ENCODE data around the gene C1GALT1. TPM values are rescaled to one million over a fixed set of nuclear protein-coding genes. Genes with fewer than 3 reads are reported as not detected.
A peak's percentile ranks its signal among the peaks of the same experiment; 100 is the strongest.

Gene C1GALT1
- total and polyA plus RNA-seq, 7 donors: 3.9 to 23.3 (median 13.1) TPM

- H3K4me1 ChIP-seq: peaks cover 3% of the 10 kb centered on the region
- DNase-seq: no peak
- peaks cover 9% of the 10 kb centered on the region for H3K9me3 ChIP-seq
- no peak overlapping the region for H3K27ac ChIP-seq
- H3K4me3 ChIP-seq: no peak overlapping the region
- no peak for ATAC-seq
- intact Hi-C loops (cut with DNase I): no loop called here
- WGBS, 3 donors: 49 to 55% (median 51%) methylated on average over 2 of the region's 2 CpGs
- H3K27me3 ChIP-seq (ENCODE audit: insufficient read depth in 3 of 3, low read length in 2 of 3): no peaks in the 10 kb centered on the region
- no peaks in the 10 kb centered on the region for H3K36me3 ChIP-seq (ENCODE audit: insufficient read depth in 1 of 2, low read depth in 1 of 2)
- TF ChIP-seq, protein P1, sequence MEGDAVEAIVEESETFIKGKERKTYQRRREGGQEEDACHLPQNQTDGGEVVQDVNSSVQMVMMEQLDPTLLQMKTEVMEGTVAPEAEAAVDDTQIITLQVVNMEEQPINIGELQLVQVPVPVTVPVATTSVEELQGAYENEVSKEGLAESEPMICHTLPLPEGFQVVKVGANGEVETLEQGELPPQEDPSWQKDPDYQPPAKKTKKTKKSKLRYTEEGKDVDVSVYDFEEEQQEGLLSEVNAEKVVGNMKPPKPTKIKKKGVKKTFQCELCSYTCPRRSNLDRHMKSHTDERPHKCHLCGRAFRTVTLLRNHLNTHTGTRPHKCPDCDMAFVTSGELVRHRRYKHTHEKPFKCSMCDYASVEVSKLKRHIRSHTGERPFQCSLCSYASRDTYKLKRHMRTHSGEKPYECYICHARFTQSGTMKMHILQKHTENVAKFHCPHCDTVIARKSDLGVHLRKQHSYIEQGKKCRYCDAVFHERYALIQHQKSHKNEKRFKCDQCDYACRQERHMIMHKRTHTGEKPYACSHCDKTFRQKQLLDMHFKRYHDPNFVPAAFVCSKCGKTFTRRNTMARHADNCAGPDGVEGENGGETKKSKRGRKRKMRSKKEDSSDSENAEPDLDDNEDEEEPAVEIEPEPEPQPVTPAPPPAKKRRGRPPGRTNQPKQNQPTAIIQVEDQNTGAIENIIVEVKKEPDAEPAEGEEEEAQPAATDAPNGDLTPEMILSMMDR (IDR thresholded peaks at IDR 0.05): no peak
These were observed 7.2 kb upstream of the C1GALT1 start for GRCh38 chr7:7175075-7175695.

GRCh38 chr7:7176406-7177043, 5.8 kb upstream of the C1GALT1 start:
- H3K36me3 ChIP-seq (ENCODE audit: insufficient read depth in 1 of 2, low read depth in 1 of 2): no peaks in the 10 kb centered on the region
- H3K27me3 ChIP-seq (ENCODE audit: insufficient read depth in 3 of 3, low read length in 2 of 3): no peaks in the 10 kb centered on the region
- H3K4me3 ChIP-seq: no peak overlapping the region
- TF ChIP-seq, protein P1 (IDR thresholded peaks at IDR 0.05): no peak
- DNase-seq: no peak
- WGBS, 3 donors: 17 to 22% (median 18%) methylated on average over 4 of the region's 4 CpGs
- intact Hi-C loops (cut with DNase I): no loop called here
- H3K4me1 ChIP-seq: peaks cover 3% of the 10 kb centered on the region
- H3K27ac ChIP-seq: no peak overlapping the region
- H3K9me3 ChIP-seq: no peaks in the 10 kb centered on the region
- peak; percentile 61 to 86 (median 74) for ATAC-seq

GRCh38 chr7:7177044-7177517, 5.3 kb upstream of the C1GALT1 start:
- WGBS, 3 donors: 88 to 93% (median 91%) methylated on average over 1 of the region's 1 CpG
- Histone ChIP-seq H3K4me1 (peaks cover 3% of the 10 kb centered on the region), H3K27ac (no peak overlapping the region), H3K4me3 (no peak overlapping the region), H3K27me3 (ENCODE audit: insufficient read depth in 3 of 3, low read length in 2 of 3) (no peaks in the 10 kb centered on the region), H3K36me3 (ENCODE audit: insufficient read depth in 1 of 2, low read depth in 1 of 2) (no peaks in the 10 kb centered on the region), H3K9me3 (no peaks in the 10 kb centered on the region)
- ATAC-seq (no peak), DNase-seq (no peak)
- intact Hi-C loops (cut with DNase I): no loop called here
- TF ChIP-seq, protein P1 (IDR thresholded peaks at IDR 0.05): no peak

DNA sequence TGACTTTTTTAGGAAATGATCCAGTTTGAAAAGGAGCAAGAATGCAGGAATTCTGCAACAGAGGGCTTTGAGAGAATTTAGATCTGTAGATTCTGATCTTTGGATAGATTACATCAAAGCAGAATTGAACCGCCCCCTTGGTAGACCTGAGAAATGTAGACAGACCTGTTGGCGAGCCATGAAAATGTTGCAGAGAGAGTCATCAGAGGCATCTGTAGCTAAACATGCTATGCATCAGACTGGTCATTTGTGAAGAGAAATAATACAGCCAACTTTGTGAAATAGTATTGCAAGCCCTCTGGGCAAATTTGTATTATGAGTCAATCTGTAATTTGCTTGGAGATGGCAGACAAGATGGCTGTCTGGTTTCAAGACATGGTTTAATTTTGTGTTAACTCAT, 4.3 kb upstream of the C1GALT1 start:
- H3K36me3 ChIP-seq (ENCODE audit: insufficient read depth in 1 of 2, low read depth in 1 of 2): no peaks in the 10 kb centered on the region
- no peak overlapping the region for H3K27ac ChIP-seq
- H3K9me3 ChIP-seq: no peaks in the 10 kb centered on the region
- intact Hi-C loops (cut with DNase I): no loop called here
- DNase-seq (no peak), ATAC-seq (no peak)
- WGBS, 3 donors: 95 to 98% (median 97%) methylated on average over 2 of the region's 2 CpGs
- no peaks in the 10 kb centered on the region for H3K27me3 ChIP-seq (ENCODE audit: insufficient read depth in 3 of 3, low read length in 2 of 3)
- H3K4me1 ChIP-seq: peaks cover 3% of the 10 kb centered on the region
- TF ChIP-seq, protein P1 (IDR thresholded peaks at IDR 0.05): no peak
- no peak overlapping the region for H3K4me3 ChIP-seq
